HG03432 (cell line): ENCODE results near the gene SPATA18.
"Not testable (repeated sequence)": the region's sequence is repeated elsewhere in the genome, so short reads cannot be mapped to it uniquely, and the experiment has no call there.

ENCODE experiments used
- ATAC-seq: cut with Tn5 transposase; IDR thresholded peaks from one replicate; pipeline ENCODE4 v1.9.1; 2021; ENCODE audit warnings: mild to moderate bottlenecking, moderate library complexity; ENCODE audit not compliant: unreplicated experiment

Gene SPATA18

DNA sequence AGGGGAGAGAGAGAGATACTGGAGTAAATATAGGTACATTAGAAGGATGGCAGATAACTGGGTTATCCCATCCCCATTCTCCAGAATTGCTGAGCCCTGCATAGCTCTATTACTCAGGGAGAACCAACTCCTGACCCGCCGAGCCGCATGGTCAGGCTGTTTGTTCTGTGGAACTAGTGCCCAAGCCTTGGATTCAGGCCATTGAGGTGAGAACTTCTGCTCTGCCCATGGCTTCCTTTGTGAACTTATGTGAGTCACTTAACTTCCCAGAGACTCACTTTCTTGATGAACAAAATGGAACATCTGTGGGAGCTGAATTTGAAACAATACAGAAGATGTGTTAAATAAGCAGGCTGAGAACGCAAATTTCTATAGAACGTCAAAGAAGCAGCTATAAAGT, 54.2 kb downstream of the SPATA18 start:
- no peak for ATAC-seq

- no peak for ATAC-seq
Measured at GRCh38 chr4:52106191-52106590, 55.1 kb downstream of the SPATA18 start.

DNA sequence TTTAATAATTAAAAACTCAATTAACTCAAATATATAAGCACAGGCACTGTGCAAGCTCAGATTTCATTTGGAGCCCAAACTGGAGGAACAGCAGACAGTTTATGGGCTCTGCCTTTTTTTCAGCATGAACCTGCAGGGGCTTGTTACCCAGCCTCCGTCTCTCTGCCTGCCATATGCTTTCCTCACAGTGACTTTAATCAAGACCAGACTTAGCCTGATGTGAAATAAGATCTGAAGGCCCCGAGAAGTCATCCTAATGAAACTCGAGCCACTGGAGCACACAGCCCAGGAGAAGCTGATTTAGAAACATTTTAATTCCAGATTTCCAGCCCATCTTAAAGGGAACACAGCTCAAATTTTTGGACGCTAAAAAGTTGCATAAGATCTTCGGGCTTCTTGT, 55.6 kb downstream of the SPATA18 start:
- no peak for ATAC-seq

- ATAC-seq, result no peak
Measured at GRCh38 chr4:52107336-52107735, 56.2 kb downstream of the SPATA18 start.

DNA sequence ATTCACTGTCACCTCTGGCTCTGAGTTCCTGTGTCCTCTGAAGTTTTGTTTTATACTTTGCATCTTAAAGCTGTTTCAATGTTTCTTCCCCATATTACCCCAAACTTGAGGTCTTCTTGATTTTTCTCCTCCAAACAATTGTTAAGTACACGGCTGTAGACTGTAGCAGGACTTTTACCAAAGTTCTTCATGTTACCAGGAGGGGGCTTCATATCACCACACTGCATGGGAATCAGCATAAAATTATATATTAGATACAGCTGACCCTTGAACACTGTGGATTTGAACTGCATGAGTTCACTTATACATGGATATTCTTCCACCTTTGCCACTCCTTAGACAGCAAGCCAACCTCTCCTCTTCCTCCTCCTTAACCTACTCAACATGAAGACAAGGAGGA, 56.6 kb downstream of the SPATA18 start:
- no peak for ATAC-seq

- ATAC-seq, result no peak
Measured at GRCh38 chr4:52110171-52110570, 59.1 kb downstream of the SPATA18 start.

DNA sequence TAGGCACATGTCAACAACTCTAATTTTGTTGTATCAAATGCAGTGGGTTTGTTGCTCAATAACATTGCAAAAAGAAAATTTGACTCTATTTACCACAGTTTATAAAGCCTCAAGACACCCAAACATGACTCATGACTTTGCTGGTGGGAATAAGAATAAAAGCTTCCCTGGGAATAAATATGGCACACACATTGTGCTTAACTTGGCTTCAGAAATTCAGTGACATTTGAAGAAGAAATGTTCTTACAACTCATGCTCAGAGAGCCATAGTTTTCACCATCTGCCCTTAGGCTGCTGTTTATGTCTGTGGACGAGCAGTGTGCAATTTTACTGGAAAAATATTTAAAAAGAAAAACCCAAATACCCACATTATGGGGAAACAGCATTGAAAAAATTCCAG, 60.9 kb downstream of the SPATA18 start:
- no peak for ATAC-seq

DNA sequence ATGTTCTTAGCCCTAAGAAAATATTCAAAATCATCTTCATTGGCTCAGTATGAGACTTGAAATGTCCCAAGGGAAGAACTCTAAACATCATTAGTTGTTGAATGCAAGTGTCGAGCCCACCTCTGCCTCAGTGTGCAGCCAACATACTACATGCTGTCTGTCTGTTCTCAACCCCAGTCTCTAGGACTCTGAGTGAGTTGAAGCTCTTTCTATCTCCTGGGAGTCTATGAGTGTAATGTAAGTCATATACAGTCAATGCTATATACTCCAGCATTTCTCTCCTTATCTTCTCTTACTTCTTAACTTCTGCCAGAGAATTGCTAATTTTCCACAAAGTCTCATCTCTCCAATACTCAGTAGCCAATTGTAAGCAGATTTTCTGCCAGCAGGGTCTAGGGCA, 61.3 kb downstream of the SPATA18 start:
- no peak for ATAC-seq

GRCh38 chr4:52116641-52117040, 65.5 kb downstream of the SPATA18 start:
- ATAC-seq, result no peak

DNA sequence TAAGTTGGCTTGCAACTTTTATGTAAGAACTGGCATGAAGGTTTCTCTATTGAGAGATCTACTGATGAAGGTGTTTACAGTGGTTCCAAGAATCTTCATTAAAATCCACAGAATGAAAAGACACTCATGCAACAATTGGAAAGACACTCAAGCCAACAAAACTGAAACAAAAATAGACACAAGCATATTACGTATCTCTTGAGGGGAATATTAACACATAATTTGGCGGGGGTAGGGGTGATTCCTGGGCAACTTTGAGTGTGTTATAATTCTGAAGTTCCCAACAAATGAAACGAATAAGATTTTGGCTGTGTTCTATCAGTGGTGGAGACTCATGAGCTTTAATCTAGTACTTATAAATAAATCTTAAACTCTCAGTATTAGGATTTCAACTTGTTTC, 75.1 kb downstream of the SPATA18 start:
- no peak for ATAC-seq

GRCh38 chr4:52126966-52127365, 75.9 kb downstream of the SPATA18 start:
- no peak for ATAC-seq

DNA sequence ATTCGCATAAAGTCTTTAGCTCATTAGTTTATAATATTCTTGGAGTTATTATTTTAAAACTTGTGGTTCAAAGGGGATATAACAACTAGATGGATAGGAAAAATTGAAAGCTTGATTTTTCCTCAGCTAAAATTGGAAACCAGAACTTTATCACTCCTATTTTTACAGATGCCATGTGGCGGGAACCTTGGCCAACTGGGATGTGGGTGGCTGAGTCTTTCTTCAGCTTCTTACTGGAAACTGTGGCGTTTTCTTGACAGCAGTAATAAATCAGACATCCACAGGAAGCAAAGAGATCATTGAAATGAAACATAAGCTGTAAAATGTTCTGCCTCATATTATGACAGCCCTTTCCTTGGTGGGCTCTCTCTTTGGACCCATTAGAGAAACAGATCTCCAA, 84.1 kb downstream of the SPATA18 start:
- ATAC-seq, result no peak

GRCh38 chr4:52137152-52137551, 86.0 kb downstream of the SPATA18 start:
- not testable (repeated sequence) for ATAC-seq

- ATAC-seq, result no peak
Measured at GRCh38 chr4:52142816-52143215, 91.7 kb downstream of the SPATA18 start.

GRCh38 chr4:52143815-52144214, 92.7 kb downstream of the SPATA18 start:
- ATAC-seq, result no peak

GRCh38 chr4:52144372-52144771, 93.3 kb downstream of the SPATA18 start:
- ATAC-seq, result no peak
